IMR-90 (cell line): Measurements from ENCODE around the gene ZNF555. TPM values are rescaled to one million over a fixed set of nuclear protein-coding genes. Genes with fewer than 3 reads are reported as not detected.

Experiments
- ATAC-seq: fragments of 200-7000 bp; cut with Tn5 transposase; 2 replicates; pipeline ENCODE4 v1.9.1; 2020; ENCODE audit warnings: low read depth, mild to moderate bottlenecking, moderate library complexity
- BruUV-seq: library from RNA; stranded (reverse); fragments of 400-500 nt; replicated peaks from 2 replicates; lab custom pipeline; 2021; lab: Mats Ljungman, UMichigan
- CTCF ChIA-PET: fragments of 300-600 bp; formaldehyde crosslinking; extraction: SDS; loops from one replicate; lab custom pipeline; 2021; ENCODE audit warnings: antibody characterized with exemption; lab: Yijun Ruan, JAX
- POLR2A ChIA-PET: fragments of 300-600 bp; sonication (Branson Sonifier 250); formaldehyde crosslinking; loops from one replicate; lab custom pipeline; 2022; ENCODE audit warnings: antibody characterized with exemption; ENCODE audit not compliant: unreplicated experiment; lab: Charles Lee
- DNase-seq: peaks from one replicate; pipeline ENCODE4 v3.0.0; 2013
- H2AFZ ChIP-seq: replicated peaks from 2 replicates; pipeline ENCODE3; 2013; ENCODE audit warnings: low read length, mild to moderate bottlenecking; ENCODE audit not compliant: poor library complexity
- H2AK5ac ChIP-seq: 2 replicates; pipeline ENCODE4 v1.6.1; 2013; ENCODE audit warnings: low read depth, low read length, inconsistent platforms
- H2AK9ac ChIP-seq: replicated peaks from 2 replicates; pipeline ENCODE3; 2013; ENCODE audit warnings: mild to moderate bottlenecking, low read depth, low read length, moderate library complexity; ENCODE audit not compliant: poor library complexity
- H2BK120ac ChIP-seq: 2 replicates; pipeline ENCODE4 v1.6.1; 2013; ENCODE audit warnings: low read depth, low read length, inconsistent platforms
- H2BK15ac ChIP-seq: 3 replicates; pipeline ENCODE4 v1.6.1; 2013; ENCODE audit warnings: low read depth, low read length, inconsistent platforms
- H2BK20ac ChIP-seq: 2 replicates; pipeline ENCODE4 v1.6.1; 2013; ENCODE audit warnings: low read depth, mild to moderate bottlenecking, inconsistent platforms, low read length, moderate library complexity
- H2BK5ac ChIP-seq: 2 replicates; pipeline ENCODE4 v1.6.1; 2013; ENCODE audit warnings: mild to moderate bottlenecking, low read depth, low read length, inconsistent platforms; ENCODE audit not compliant: poor library complexity, severe bottlenecking
- H3K14ac ChIP-seq: replicated peaks from 2 replicates; pipeline ENCODE4 v1.6.1; 2013; ENCODE audit warnings: low read depth, low read length, inconsistent platforms
- H3K18ac ChIP-seq: 2 replicates; pipeline ENCODE4 v1.6.1; 2013; ENCODE audit warnings: low read depth, low read length, control low read depth
- H3K23ac ChIP-seq: 2 replicates; pipeline ENCODE4 v1.6.1; 2013; ENCODE audit warnings: low read depth, low read length, inconsistent platforms
- H3K27ac ChIP-seq: 2 replicates; pipeline ENCODE4 v1.5.1; 2013; ENCODE audit warnings: mild to moderate bottlenecking, control low read depth, low read length; ENCODE audit not compliant: insufficient read depth
- H3K27me3 ChIP-seq: 2 replicates; pipeline ENCODE4 v1.6.1; 2013; ENCODE audit warnings: low read length; ENCODE audit not compliant: control insufficient read depth, insufficient read depth
- H3K36me3 ChIP-seq: 2 replicates; pipeline ENCODE4 v1.6.1; 2013; ENCODE audit warnings: low read length, mixed read lengths; ENCODE audit not compliant: control insufficient read depth, insufficient read depth
- H3K4ac ChIP-seq: 2 replicates; pipeline ENCODE4 v1.6.1; 2013; ENCODE audit warnings: low read depth, low read length, inconsistent platforms
- H3K4me1 ChIP-seq: 2 replicates; pipeline ENCODE4 v1.6.1; 2013; ENCODE audit warnings: low read length, mixed read lengths; ENCODE audit not compliant: control insufficient read depth, insufficient read depth
- H3K4me2 ChIP-seq: 2 replicates; pipeline ENCODE4 v1.6.1; 2013; ENCODE audit warnings: low read depth, mild to moderate bottlenecking, control low read depth, low read length, moderate library complexity
- H3K4me3 ChIP-seq: 2 replicates; pipeline ENCODE4 v1.5.1; 2013; ENCODE audit warnings: low read depth, mild to moderate bottlenecking, control low read depth, low read length, moderate library complexity; ENCODE audit not compliant: insufficient read depth
- H3K56ac ChIP-seq: 2 replicates; pipeline ENCODE4 v1.6.1; 2013; ENCODE audit warnings: low read length, inconsistent platforms; ENCODE audit not compliant: insufficient read depth; ENCODE audit errors: extremely low read depth
- H3K79me1 ChIP-seq, 2 experiments: 2 replicates each; pipeline ENCODE4 v1.6.1; 2013; ENCODE audit warnings: low read length in 2 of 2, inconsistent platforms in 1 of 2, low read depth in 1 of 2
- H3K9ac ChIP-seq: 2 replicates; pipeline ENCODE4 v1.6.1; 2013; ENCODE audit warnings: low read depth, low read length, control low read depth
- H3K9me1 ChIP-seq: 2 replicates; pipeline ENCODE4 v1.6.1; 2013; ENCODE audit warnings: low read length, inconsistent platforms; ENCODE audit not compliant: insufficient read depth
- H3K9me3 ChIP-seq: 2 replicates; pipeline ENCODE4 v1.6.1; 2013; ENCODE audit warnings: low read length; ENCODE audit not compliant: control insufficient read depth, insufficient read depth
- H4K20me1 ChIP-seq: 2 replicates; pipeline ENCODE4 v1.6.1; 2013; ENCODE audit warnings: low read length, inconsistent platforms; ENCODE audit not compliant: insufficient read depth
- H4K5ac ChIP-seq: 2 replicates; pipeline ENCODE4 v1.6.1; 2013; ENCODE audit warnings: mild to moderate bottlenecking, low read depth, low read length, control low read depth
- H4K8ac ChIP-seq, 2 experiments: 2 replicates each; pipeline ENCODE4 v1.6.1; 2013; ENCODE audit warnings: low read depth in 2 of 2, low read length in 2 of 2, control low read depth in 1 of 2, inconsistent platforms in 1 of 2
- H4K91ac ChIP-seq: 2 replicates; pipeline ENCODE4 v1.6.1; 2013; ENCODE audit warnings: low read depth, low read length, inconsistent platforms; ENCODE audit not compliant: insufficient read depth
- BHLHE40 ChIP-seq: fragments of 150-350 bp; IDR thresholded peaks from 2 replicates; pipeline ENCODE4 v1.6.1; 2016; ENCODE audit warnings: mild to moderate bottlenecking, low read depth, low read length
- CEBPB ChIP-seq: IDR thresholded peaks from 2 replicates; pipeline ENCODE4 v1.6.1; 2012; ENCODE audit warnings: low read depth, low read length, improper control_type of control experiment
- CHD1 ChIP-seq: IDR thresholded peaks from 2 replicates; pipeline ENCODE4 v1.6.1; 2012; ENCODE audit warnings: low read depth, low read length, improper control_type of control experiment
- CTCF ChIP-seq: conservative IDR thresholded peaks from 2 replicates; pipeline ENCODE4 v1.5.1; 2012; ENCODE audit warnings: mild to moderate bottlenecking, low read depth, low read length, improper control_type of control experiment
- ELK1 ChIP-seq: fragments of 150-350 bp; IDR thresholded peaks from 2 replicates; pipeline ENCODE4 v1.6.1; 2016; ENCODE audit warnings: low read depth, mild to moderate bottlenecking, low read length, moderate library complexity, borderline replicate concordance
- FOS ChIP-seq: fragments of 150-350 bp; IDR thresholded peaks from 2 replicates; pipeline ENCODE4 v1.6.1; 2016; ENCODE audit warnings: low read depth, low read length
- MAFK ChIP-seq: IDR thresholded peaks from 2 replicates; pipeline ENCODE4 v1.6.1; 2012; ENCODE audit warnings: low read depth, low read length, improper control_type of control experiment
- MAZ ChIP-seq: IDR thresholded peaks from 2 replicates; pipeline ENCODE4 v1.6.1; 2012; ENCODE audit warnings: low read depth, mild to moderate bottlenecking, low read length, improper control_type of control experiment, moderate library complexity, borderline replicate concordance
- MXI1 ChIP-seq: IDR thresholded peaks from 2 replicates; pipeline ENCODE4 v1.6.1; 2012; ENCODE audit warnings: low read depth, mild to moderate bottlenecking, low read length, moderate library complexity, borderline replicate concordance
- NFE2L2 ChIP-seq: fragments of 150-350 bp; IDR thresholded peaks from 2 replicates; pipeline ENCODE4 v1.6.1; 2016; ENCODE audit warnings: low read depth, mild to moderate bottlenecking, low read length
- POLR2A ChIP-seq: IDR thresholded peaks from 2 replicates; pipeline ENCODE4 v1.6.1; 2012; ENCODE audit warnings: mild to moderate bottlenecking, low read depth, low read length
- RAD21 ChIP-seq: IDR thresholded peaks from 2 replicates; pipeline ENCODE4 v1.6.1; 2012; ENCODE audit warnings: low read length, improper control_type of control experiment
- RCOR1 ChIP-seq: IDR thresholded peaks from 2 replicates; pipeline ENCODE4 v1.6.1; 2012; ENCODE audit warnings: mild to moderate bottlenecking, low read length, improper control_type of control experiment; ENCODE audit not compliant: insufficient replicate concordance
- RFX5 ChIP-seq: IDR thresholded peaks from 2 replicates; pipeline ENCODE4 v1.8.0; 2012; ENCODE audit warnings: low read depth, mild to moderate bottlenecking, low read length, moderate library complexity
- SMC3 ChIP-seq: fragments of 150-350 bp; IDR thresholded peaks from 2 replicates; pipeline ENCODE4 v1.6.1; 2016; ENCODE audit warnings: low read depth, mild to moderate bottlenecking, antibody characterized with exemption, low read length, moderate library complexity
- WGBS, 2 experiments: methylation state at CpG; one replicate each; pipeline versions ENCODE4 v1.1.5 to v1.1.7; 2013; ENCODE audit warnings: missing lambda C conversion rate in 2 of 2; ENCODE audit not compliant: insufficient read length in 1 of 2; ENCODE audit errors: extremely low coverage in 2 of 2; 5-methylcytosine and 5-hydroxymethylcytosine counted together
- dilution Hi-C: fragments of 300-500 bp; cut with HindIII; formaldehyde crosslinking; loops from one replicate; pipeline ENCODE4 v1.14.3; 2018; ENCODE audit warnings: low sequenced_read_pairs; ENCODE audit not compliant: unreplicated experiment
- in situ Hi-C: fragments of 300-500 bp; cut with MboI; formaldehyde crosslinking; loops from 3 replicates; pipeline ENCODE4 v1.14.3; 2019; ENCODE audit warnings: low sequenced_read_pairs, inconsistent platforms, mixed read lengths
- intact Hi-C: fragments of 100-400 bp; cut with micrococcal nuclease; formaldehyde crosslinking; loops from 2 replicates; pipeline ENCODE4 v1.10.0; 2022
- polyA plus RNA-seq, 3 experiments: library from polyadenylated mRNA; depleted of rRNA; stranded (reverse); fragments of >200 nt; gene quantifications; 2 replicates each; pipeline ENCODE4 v1.2.3, GENCODE V29; 2012; ENCODE audit warnings: low replicate concordance in 1 of 3
- total RNA-seq: library from RNA; depleted of rRNA; stranded (reverse); fragments of >200 nt; gene quantifications from 2 replicates; pipeline ENCODE4 v1.2.3, GENCODE V29; 2012
- TF ChIP-seq, protein P1 (sequence below): fragments of 150-350 bp; IDR thresholded peaks from 2 replicates; pipeline ENCODE4 v1.6.1; 2017; ENCODE audit warnings: mild to moderate bottlenecking, antibody characterized with exemption, low read length, low read depth

ZNF555 gene
- total and polyA plus RNA-seq, 2 of the 4 experiments (the other 2 are of a cell fraction): 2.8 to 9.7 TPM

GRCh38 chr19:2869618-2870017 lies 28.3 kb downstream of the ZNF555 start:
- Histone ChIP-seq H3K9me1 (no peaks in the 10 kb centered on the region), H3K14ac (no peak overlapping the region), H3K27ac (no peak overlapping the region), H2BK20ac (no peak overlapping the region), H4K8ac (no peak overlapping the region), H2BK15ac (no peak overlapping the region), H3K27me3 (no peaks in the 10 kb centered on the region), H3K4me3 (no peak overlapping the region), H2AFZ (no peak overlapping the region), H3K36me3 (no peaks in the 10 kb centered on the region), H4K5ac (no peak overlapping the region), H3K4me2 (no peak overlapping the region), H4K91ac (no peak overlapping the region), H3K56ac (no peak overlapping the region), H3K79me1 (no peaks in the 10 kb centered on the region), H3K18ac (no peak overlapping the region), H2BK120ac (no peak overlapping the region), H4K20me1 (no peaks in the 10 kb centered on the region), H3K9ac (no peak overlapping the region), H3K9me3 (peaks cover 5% of the 10 kb centered on the region; the same call in 1 of the 2 replicates), H3K23ac (no peak overlapping the region), H3K4me1 (no peaks in the 10 kb centered on the region), H2AK9ac (no peak overlapping the region), H3K4ac (no peak overlapping the region), H2AK5ac (no peak overlapping the region), H2BK5ac (no peak overlapping the region)
- no TSS peak for BruUV-seq
- in situ Hi-C loops (loop anchor here (10.0 kb wide), 1 partner anchor 205 kb away; no protein-coding TSS in a partner anchor), intact Hi-C loops (no loop called here), dilution Hi-C loops (no loop called here)
- TF ChIP-seq MAFK: no peak
- TF ChIP-seq CTCF: no peak
- TF ChIP-seq, protein P1, sequence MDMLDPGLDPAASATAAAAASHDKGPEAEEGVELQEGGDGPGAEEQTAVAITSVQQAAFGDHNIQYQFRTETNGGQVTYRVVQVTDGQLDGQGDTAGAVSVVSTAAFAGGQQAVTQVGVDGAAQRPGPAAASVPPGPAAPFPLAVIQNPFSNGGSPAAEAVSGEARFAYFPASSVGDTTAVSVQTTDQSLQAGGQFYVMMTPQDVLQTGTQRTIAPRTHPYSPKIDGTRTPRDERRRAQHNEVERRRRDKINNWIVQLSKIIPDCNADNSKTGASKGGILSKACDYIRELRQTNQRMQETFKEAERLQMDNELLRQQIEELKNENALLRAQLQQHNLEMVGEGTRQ: no peak
- TF ChIP-seq FOS: no peak
- TF ChIP-seq CEBPB: no peak
- TF ChIP-seq BHLHE40: no peak
- no peak for TF ChIP-seq RFX5
- no peak for TF ChIP-seq MXI1
- no peak for TF ChIP-seq MAZ
- TF ChIP-seq SMC3: no peak
- TF ChIP-seq POLR2A: no peak
- TF ChIP-seq NFE2L2: no peak
- TF ChIP-seq RAD21: no peak
- TF ChIP-seq RCOR1: no peak
- TF ChIP-seq ELK1: no peak
- TF ChIP-seq CHD1: no peak
- DNase-seq (no peak), ATAC-seq (no peak)
- CTCF ChIA-PET: no interaction called here
- POLR2A ChIA-PET: no interaction called here
- WGBS, 2 experiments: 81% methylated on average over 5 of the region's 10 CpGs; no CpG with 5 or more reads in 1 of the 2 experiments
